Hematopoietic multipotent progenitor cell treated with erythropoietin and hydrocortisone succinate and interleukin-3 and kit ligand, for 8 days (in vitro differentiated cells): ENCODE measurements around the gene CNTN5.

Experiments
- DNase-seq: peaks from one replicate; pipeline ENCODE4 v3.0.0-alpha.2; 2015

Gene CNTN5

GRCh38 chr11:99979042-99979441 lies 958.3 kb downstream of the CNTN5 start:
- no peak for DNase-seq

GRCh38 chr11:99987821-99988470 lies 967.2 kb downstream of the CNTN5 start:
- DNase-seq, result no peak

DNA sequence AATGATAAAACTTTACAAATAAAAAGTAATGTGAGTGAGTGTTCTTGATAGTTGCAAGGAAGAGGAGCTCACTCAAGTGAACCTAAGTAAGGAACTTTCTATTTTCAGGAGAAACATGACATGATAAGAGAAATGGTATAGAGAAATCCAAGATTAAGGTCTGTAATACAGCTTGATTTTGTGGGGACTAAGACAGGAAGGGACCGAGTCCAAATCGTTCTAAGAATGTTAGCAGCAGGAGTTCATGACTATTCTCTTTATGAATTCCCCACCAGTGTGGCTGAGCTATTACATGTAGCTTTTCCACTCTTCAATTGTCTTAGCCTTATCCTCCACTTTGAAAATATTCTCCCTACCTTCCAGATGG lies 967.7 kb downstream of the CNTN5 start:
- no peak for DNase-seq

DNA sequence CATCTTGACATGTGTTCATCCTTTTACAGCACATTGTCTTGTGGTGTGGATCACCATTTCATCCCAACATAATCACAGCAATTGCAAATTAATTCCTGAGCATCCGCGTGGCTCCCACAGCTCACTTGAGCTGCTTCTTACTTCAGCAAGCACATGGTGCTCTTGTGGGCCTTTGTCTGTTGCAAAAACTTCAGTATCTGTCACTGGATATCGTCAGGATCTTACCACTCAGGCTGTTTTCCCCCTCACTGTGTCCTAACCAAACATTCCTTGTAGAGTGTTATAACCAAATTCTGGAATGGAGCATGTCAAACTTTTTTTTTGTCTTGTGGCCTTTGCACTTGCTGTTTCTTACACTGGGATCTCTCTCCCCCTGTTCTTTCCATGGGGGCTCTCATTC lies 983.2 kb downstream of the CNTN5 start:
- DNase-seq, result no peak

DNA sequence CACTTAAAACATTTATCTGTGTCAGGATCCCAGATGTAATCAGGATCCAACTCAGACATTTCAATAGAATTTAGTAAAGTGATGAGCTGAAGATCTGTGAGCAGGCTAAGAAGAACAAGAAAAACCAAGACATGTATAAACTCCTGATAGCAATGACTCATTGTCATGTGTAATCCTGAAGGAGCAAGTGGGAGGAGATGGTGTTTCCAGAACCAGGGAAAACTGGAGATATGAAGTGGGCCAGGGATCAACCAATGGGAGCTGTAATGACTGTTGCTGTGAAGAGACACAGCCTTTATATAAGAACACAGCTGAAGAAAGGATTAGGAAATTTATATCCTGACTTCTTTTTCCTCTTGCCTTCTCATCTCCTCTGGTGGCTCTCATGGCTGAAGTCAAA lies 983.8 kb downstream of the CNTN5 start:
- DNase-seq, result no peak

- no peak for DNase-seq
Observed at GRCh38 chr11:100008417-100008816, 987.7 kb downstream of the CNTN5 start.

GRCh38 chr11:100009728-100010127 lies 989.0 kb downstream of the CNTN5 start:
- no peak for DNase-seq

DNA sequence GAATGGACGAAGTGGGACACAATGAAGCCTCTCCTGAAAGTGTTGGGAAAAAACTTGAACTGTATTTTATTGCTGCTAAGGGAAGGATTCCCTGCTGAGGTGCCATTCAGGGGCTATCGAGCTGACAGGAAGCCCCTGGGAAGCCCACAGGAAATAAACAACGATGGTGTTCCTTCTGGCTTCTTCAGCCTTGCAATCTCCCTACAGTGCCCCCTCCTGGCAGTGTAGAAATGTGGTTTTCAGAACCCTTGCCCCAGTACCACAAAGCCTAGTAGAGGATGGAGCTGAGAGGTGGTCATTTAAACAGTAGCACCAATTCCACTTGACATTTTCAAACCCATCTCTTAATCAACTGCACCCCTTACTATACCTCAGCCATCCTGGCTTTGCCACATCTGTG lies 989.6 kb downstream of the CNTN5 start:
- no peak for DNase-seq

- no peak for DNase-seq
Observed at GRCh38 chr11:100011697-100012096, 990.9 kb downstream of the CNTN5 start.

DNA sequence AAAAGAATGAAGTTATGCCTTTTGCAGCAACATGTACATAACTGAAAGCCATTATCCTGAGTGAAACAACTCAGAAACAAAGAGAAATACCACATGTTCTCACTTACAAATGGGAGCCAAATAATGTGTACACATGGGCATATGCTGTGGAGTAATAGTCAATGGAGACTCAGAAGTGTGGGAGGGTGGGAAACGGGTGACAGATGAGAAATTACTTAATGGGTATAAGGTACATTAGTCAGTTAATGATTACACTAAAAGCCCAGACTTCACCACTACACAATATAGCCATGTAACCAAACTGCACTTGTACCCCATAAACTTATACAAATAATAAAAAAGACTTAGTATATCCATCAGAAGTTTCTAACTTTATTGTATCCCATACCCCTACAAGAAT lies 992.3 kb downstream of the CNTN5 start:
- DNase-seq, result no peak

GRCh38 chr11:100031973-100032372 lies 1011.2 kb downstream of the CNTN5 start:
- DNase-seq, result no peak

GRCh38 chr11:100061006-100061405 lies 1040.3 kb downstream of the CNTN5 start:
- no peak for DNase-seq

DNA sequence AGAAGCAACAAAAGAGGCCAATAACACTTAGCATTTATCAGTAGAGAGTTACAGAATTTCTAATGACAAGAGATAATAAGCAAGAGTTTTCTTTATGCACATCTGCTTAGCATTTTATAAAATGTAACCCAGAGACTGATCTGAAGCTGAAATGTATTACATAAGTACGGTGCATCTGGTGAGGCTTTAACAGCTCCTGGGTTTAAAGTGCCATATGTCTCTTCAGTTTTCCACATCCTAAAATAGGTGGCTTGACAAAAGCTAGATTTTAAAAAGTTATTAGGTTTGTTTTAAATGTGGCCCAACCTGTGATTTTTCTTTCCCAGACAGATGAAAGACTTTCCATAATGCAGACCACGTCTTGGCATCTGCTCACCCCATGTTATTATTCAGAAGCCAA lies 1045.7 kb downstream of the CNTN5 start:
- DNase-seq, result no peak

DNA sequence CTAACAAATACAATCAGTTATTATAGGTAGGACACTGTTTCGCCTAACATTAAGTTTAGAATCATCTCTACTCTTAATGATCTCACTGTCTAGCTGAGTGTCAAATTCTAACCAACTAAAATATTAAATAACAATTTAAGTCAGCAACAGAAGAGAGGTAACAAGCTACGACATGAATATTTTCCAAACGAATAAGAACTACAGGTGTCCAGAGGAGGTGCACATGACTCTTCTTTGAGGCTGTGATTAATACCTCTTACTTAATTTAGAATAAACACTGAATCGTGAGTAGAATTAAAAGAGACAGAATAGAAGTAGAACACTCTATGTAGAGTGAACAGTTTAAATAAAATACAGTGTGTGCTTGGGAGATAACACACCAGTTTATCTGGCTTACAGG lies 1047.4 kb downstream of the CNTN5 start:
- no peak for DNase-seq

DNA sequence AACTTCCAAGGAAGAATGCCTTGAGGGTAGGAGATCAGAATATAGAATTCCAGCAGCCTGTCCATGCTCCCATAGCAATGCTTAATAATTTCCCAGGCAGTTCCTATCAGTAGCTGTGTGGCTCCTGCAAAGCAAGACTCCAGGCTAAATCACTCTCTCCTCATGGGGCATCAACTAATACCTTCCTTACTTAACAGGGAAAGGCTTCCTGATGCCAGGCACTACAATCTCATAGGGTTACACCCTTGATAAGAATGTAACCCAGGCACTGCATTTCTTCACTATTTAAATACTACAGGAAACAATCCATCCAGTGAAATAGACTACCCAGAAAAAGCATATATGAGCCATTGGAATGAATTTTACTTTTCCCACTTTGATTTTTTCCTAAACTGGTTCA lies 1051.4 kb downstream of the CNTN5 start:
- DNase-seq, result no peak

GRCh38 chr11:100080381-100080780 lies 1059.6 kb downstream of the CNTN5 start:
- no peak for DNase-seq

DNA sequence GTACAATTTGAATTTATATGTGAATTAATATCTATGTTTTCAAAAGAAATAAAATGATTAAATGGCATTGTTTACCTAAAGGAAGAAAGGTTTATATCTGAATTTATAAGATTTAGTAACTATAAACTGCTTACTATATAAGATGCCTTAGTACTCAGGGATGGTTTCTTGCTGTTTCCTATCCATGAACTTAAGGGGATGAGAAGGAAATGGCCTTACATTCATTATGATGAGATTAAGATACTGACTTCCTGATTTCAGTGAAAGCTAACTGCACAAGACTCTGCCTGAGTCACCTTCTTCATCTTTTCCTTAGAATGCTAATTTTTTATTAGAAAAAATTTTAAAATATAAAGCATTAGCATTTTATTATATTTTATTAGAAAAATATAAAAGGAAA lies 1060.1 kb downstream of the CNTN5 start:
- DNase-seq, result no peak

DNA sequence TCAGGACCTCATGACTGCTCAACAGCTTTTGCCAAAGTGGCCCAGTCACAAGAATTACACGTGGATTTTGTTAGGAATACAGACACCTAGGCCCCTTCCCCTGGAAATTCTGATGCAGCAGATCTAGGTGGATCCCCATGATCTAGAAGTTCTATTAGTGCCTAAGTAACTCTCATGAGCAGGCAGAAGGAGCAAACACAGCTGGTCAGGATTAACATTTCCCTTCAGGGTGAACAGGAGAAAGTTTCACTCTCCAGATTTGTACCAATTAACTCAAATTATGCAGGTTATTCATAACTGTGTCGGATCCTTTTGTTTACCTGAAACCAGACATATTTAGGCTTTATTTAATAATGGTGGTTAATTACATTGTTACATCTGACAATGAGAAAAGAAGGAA lies 1072.9 kb downstream of the CNTN5 start:
- DNase-seq, result no peak

DNA sequence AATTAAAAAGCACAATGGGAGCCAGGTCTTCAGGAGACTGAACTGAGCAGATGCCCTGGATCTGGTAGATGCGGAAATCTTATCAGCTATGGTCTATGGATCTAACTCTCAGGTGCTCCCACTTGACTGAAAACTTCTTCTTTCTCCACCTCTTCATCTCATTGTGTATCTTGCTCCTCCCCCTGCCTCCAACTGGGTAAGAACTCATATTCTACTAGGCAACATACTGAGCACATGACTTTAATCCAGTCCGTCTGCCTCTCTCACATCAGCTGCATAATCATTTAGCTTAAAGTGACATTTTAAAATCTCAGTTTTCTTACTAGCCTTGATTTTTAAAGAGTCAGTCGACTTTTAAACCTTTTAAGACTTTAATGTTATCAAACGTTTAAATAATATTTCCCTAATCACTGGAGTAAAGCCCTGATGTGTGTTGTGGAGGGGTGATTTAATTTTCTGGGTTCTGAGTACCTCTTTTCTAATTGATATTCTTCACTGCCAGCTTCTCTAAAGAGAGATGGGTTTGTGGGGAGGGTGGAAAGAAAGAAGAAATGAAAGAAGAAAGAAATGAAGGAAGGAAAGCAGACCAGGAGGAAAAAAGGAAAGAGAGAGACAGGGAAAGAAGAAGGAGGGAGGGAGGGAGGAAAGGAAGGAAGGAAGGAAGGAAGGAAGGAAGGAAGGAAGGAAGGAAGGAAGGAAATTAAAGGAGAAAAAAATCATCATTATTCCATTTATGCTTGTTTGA lies 1073.5 kb downstream of the CNTN5 start:
- no peak for DNase-seq

GRCh38 chr11:100095809-100096208 lies 1075.1 kb downstream of the CNTN5 start:
- DNase-seq, result no peak

DNA sequence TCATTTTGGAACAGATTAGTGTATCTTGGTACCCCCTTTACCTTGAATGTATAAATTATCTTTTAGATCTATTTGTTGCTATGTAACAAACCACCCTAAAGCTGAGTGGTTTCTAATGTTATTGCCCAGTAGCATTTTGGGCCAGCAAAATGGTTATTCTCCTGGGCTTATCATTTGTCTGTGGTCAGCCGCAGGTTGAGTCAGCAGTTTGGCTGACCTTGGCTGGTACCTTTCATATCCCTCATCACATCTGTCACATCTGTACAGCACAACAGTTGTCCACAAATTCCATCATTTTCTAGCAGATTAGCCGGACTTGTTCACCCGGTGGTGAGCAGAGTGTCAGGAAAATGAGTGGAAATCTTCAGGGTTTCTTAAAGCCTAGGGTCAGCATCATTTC lies 1077.8 kb downstream of the CNTN5 start:
- no peak for DNase-seq

- DNase-seq, result no peak
Observed at GRCh38 chr11:100105255-100105981, 1084.7 kb downstream of the CNTN5 start.

GRCh38 chr11:100105982-100106358 lies 1085.2 kb downstream of the CNTN5 start:
- no peak for DNase-seq

GRCh38 chr11:100119176-100119575 lies 1098.4 kb downstream of the CNTN5 start:
- no peak for DNase-seq
